Breast epithelium (tissue), 4 donors: Measurements from ENCODE around the gene PCGF2. TPM values are rescaled to one million over a fixed set of nuclear protein-coding genes. Genes with fewer than 3 reads are reported as not detected.
A peak's percentile ranks its signal among the peaks of the same experiment; 100 is the strongest.

Experiments
- DNase-seq, 2 donors: peaks; one replicate each; pipeline ENCODE4 v3.0.0-alpha.2; 2019; ENCODE audit warnings: low spot score in 2 of 2
- H3K27ac ChIP-seq, 2 donors: fragments of 200-600 bp; sonication (generic) in 1 of 2; one replicate each; pipeline ENCODE4 v1.5.1; 2016 to 2019; ENCODE audit warnings: mild to moderate bottlenecking in 1 of 2
- H3K27me3 ChIP-seq, 2 donors: fragments of 200-600 bp; sonication (generic) in 1 of 2; one replicate each; pipeline versions ENCODE4 v1.5.1 to v1.6.0; 2017 to 2019; ENCODE audit warnings: control low read depth in 1 of 2, mild to moderate bottlenecking in 1 of 2
- H3K36me3 ChIP-seq: fragments of 200-600 bp; one replicate; pipeline ENCODE4 v1.5.1; 2019
- H3K4me1 ChIP-seq, 2 donors: fragments of 200-600 bp; sonication (generic); one replicate each; pipeline ENCODE4 v1.5.1; 2016 to 2019; ENCODE audit warnings: control low read depth in 1 of 2
- H3K4me3 ChIP-seq, 3 donors: fragments of 200-600 bp; sonication (generic); 1 replicate in 2 of 3; 2 replicates in 1 of 3; pipeline ENCODE4 v1.5.1; 2016 to 2019; ENCODE audit warnings: mild to moderate bottlenecking in 3 of 3, moderate library complexity in 2 of 3
- H3K9me3 ChIP-seq, 2 donors: fragments of 200-600 bp; sonication (generic) in 1 of 2; one replicate each; pipeline ENCODE4 v1.5.1; 2016 to 2019; ENCODE audit warnings: control low read depth in 1 of 2
- CTCF ChIP-seq, 3 donors: fragments of 450-650 bp; IDR thresholded peaks; one replicate each; pipeline ENCODE4 v1.5.1; 2016 to 2017; ENCODE audit warnings: antibody characterized with exemption in 3 of 3, mild to moderate bottlenecking in 3 of 3, moderate library complexity in 3 of 3
- POLR2A ChIP-seq: fragments of 450-650 bp; IDR thresholded peaks from one replicate; pipeline ENCODE4 v1.6.1; 2016; ENCODE audit warnings: antibody characterized with exemption, mild to moderate bottlenecking, moderate library complexity
- POLR2AphosphoS5 ChIP-seq, 3 donors: sonication (generic); formaldehyde crosslinking; IDR thresholded peaks; one replicate each; pipeline ENCODE4 v1.6.1; 2017; ENCODE audit warnings: antibody characterized with exemption in 3 of 3
- intact Hi-C: fragments of 100-400 bp; cut with DNase I; formaldehyde crosslinking; loops from one replicate; pipeline ENCODE4 v1.15.1; 2023; ENCODE audit warnings: low total_unique reads
- total RNA-seq, 3 donors: library from RNA; depleted of rRNA; stranded (reverse); fragments of >200 nt; gene quantifications; one replicate each; pipeline ENCODE4 v1.1.0, GENCODE V29; 2016

Gene PCGF2
- 1 to 10 TPM; 6.4 to 9.5 (median 9.3) TPM for total RNA-seq

GRCh38 chr17:38748149-38748891, at the start of gene PCGF2:
Gene PCGF2 (minus strand): TSS chr17:38748336. CDS start chr17:38740402, 7,934 bp downstream.
- intact Hi-C loops: loop anchor here (1.0 kb wide), 1 partner anchor 44 kb away; no protein-coding TSS in a partner anchor
- DNase-seq: peak; percentile 87 to 91
- H3K4me3 ChIP-seq: peak within 1 kb of the TSS; percentile 84 to 91 (median 88)
- TF ChIP-seq POLR2A (peak; percentile 44), POLR2AphosphoS5 (IDR thresholded peaks at IDR 0.05) (peak in 1 of 3 donors; percentile 25), CTCF (IDR thresholded peaks at IDR 0.05) (no peak)
- no peaks in the 10 kb centered on the region for H3K36me3 ChIP-seq
- H3K4me1 ChIP-seq: peaks cover 4 to 14% of the 10 kb centered on the region in 2 donors
- H3K9me3 ChIP-seq: no peaks in the 10 kb centered on the region
- no peaks in the 10 kb centered on the region for H3K27me3 ChIP-seq
- H3K27ac ChIP-seq: peak within 1 kb of the TSS; percentile 78 to 93

GRCh38 chr17:38797828-38798227, 49.7 kb upstream of the PCGF2 start:
- Histone ChIP-seq H3K4me3 (peak overlapping the region; percentile 74 to 91 (median 79)), H3K27ac (peak overlapping the region; percentile 97 to 99), H3K9me3 (no peaks in the 10 kb centered on the region), H3K27me3 (no peaks in the 10 kb centered on the region), H3K4me1 (peaks cover 5 to 18% of the 10 kb centered on the region in 2 donors), H3K36me3 (peaks cover 6% of the 10 kb centered on the region)
- intact Hi-C loops: no loop called here
- DNase-seq: no peak
- no peak for TF ChIP-seq CTCF (IDR thresholded peaks at IDR 0.05)
- TF ChIP-seq POLR2AphosphoS5 (IDR thresholded peaks at IDR 0.05): no peak
- TF ChIP-seq POLR2A: no peak

- H3K36me3 ChIP-seq: no peaks in the 10 kb centered on the region
- intact Hi-C loops: no loop called here
Observed at GRCh38 chr17:38797158-38797490, 49.0 kb upstream of the PCGF2 start.

GRCh38 chr17:38796451-38797157, 48.5 kb upstream of the PCGF2 start:
- peak overlapping the region in 1 of 3 donors; percentile 74 for H3K4me3 ChIP-seq
- intact Hi-C loops: no loop called here
- H3K9me3 ChIP-seq: no peaks in the 10 kb centered on the region
- TF ChIP-seq POLR2A: no peak
- TF ChIP-seq POLR2AphosphoS5 (IDR thresholded peaks at IDR 0.05): no peak
- TF ChIP-seq CTCF (IDR thresholded peaks at IDR 0.05): no peak
- DNase-seq: no peak
- H3K36me3 ChIP-seq: no peaks in the 10 kb centered on the region
- H3K27me3 ChIP-seq: no peaks in the 10 kb centered on the region
- peak overlapping the region in 1 of 2 donors; percentile 61 for H3K27ac ChIP-seq
- peaks cover 5 to 18% of the 10 kb centered on the region in 2 donors for H3K4me1 ChIP-seq

More at GRCh38 chr17:38797158-38797490, 49.0 kb upstream of the PCGF2 start:
- Histone ChIP-seq H3K4me1 (peaks cover 5 to 18% of the 10 kb centered on the region in 2 donors), H3K27me3 (no peaks in the 10 kb centered on the region), H3K9me3 (no peaks in the 10 kb centered on the region), H3K4me3 (peak overlapping the region in 2 of 3 donors; percentile 74 to 91), H3K27ac (peak overlapping the region; percentile 97 to 99)
- TF ChIP-seq POLR2AphosphoS5 (IDR thresholded peaks at IDR 0.05): no peak
- no peak for DNase-seq

GRCh38 chr17:38794221-38794620, 46.1 kb upstream of the PCGF2 start:
- TF ChIP-seq POLR2AphosphoS5 (IDR thresholded peaks at IDR 0.05) (no peak), POLR2A (no peak), CTCF (IDR thresholded peaks at IDR 0.05) (no peak)
- DNase-seq: no peak
- Histone ChIP-seq H3K27me3 (no peaks in the 10 kb centered on the region), H3K4me3 (no peak overlapping the region), H3K9me3 (no peaks in the 10 kb centered on the region), H3K27ac (no peak overlapping the region), H3K4me1 (peaks cover 5 to 18% of the 10 kb centered on the region in 2 donors), H3K36me3 (no peaks in the 10 kb centered on the region)
- intact Hi-C loops: no loop called here
